Brain microvascular endothelial cell (primary cell): ENCODE measurements around the gene MYMX.

Experiments used
- DNase-seq: peaks from one replicate; pipeline ENCODE4 v3.0.0-alpha.2; 2020
- H3K27ac ChIP-seq: fragments of 250-450 bp; sonication (Bioruptor Pico); 2 replicates; pipeline ENCODE4 v1.5.1; 2020; ENCODE audit warnings: mild to moderate bottlenecking, moderate library complexity
- H3K27me3 ChIP-seq: fragments of 250-450 bp; sonication (Bioruptor Pico); replicated peaks from 2 replicates; pipeline ENCODE4 v1.5.1; 2020; ENCODE audit warnings: mild to moderate bottlenecking
- H3K36me3 ChIP-seq: fragments of 250-450 bp; sonication (Bioruptor Pico); replicated peaks from 2 replicates; pipeline ENCODE4 v1.5.1; 2020; ENCODE audit warnings: mild to moderate bottlenecking
- H3K4me3 ChIP-seq: 2 replicates; pipeline ENCODE4 v1.5.1; 2011; ENCODE audit warnings: low read depth, mild to moderate bottlenecking, control low read depth, low read length, moderate library complexity
- in situ Hi-C: cut with HindIII; loops from 2 replicates; pipeline ENCODE4 v1.10.0; 2017; ENCODE audit warnings: low sequenced_read_pairs, low pct_ligation_motif_present
- TF ChIP-seq, protein P1 (sequence below): IDR thresholded peaks from 2 replicates; pipeline ENCODE4 v1.5.1; 2011; ENCODE audit warnings: low read depth, mild to moderate bottlenecking, moderate library complexity, low read length, control low read depth, inconsistent platforms; ENCODE audit errors: missing control alignments

The MYMX gene

GRCh38 chr6:44203955-44204354, 12.8 kb upstream of the MYMX start:
- Histone ChIP-seq H3K4me3 (no peak overlapping the region), H3K27ac (no peak overlapping the region), H3K27me3 (no peaks in the 10 kb centered on the region), H3K36me3 (no peaks in the 10 kb centered on the region)
- DNase-seq, result no peak
- TF ChIP-seq, protein P1, sequence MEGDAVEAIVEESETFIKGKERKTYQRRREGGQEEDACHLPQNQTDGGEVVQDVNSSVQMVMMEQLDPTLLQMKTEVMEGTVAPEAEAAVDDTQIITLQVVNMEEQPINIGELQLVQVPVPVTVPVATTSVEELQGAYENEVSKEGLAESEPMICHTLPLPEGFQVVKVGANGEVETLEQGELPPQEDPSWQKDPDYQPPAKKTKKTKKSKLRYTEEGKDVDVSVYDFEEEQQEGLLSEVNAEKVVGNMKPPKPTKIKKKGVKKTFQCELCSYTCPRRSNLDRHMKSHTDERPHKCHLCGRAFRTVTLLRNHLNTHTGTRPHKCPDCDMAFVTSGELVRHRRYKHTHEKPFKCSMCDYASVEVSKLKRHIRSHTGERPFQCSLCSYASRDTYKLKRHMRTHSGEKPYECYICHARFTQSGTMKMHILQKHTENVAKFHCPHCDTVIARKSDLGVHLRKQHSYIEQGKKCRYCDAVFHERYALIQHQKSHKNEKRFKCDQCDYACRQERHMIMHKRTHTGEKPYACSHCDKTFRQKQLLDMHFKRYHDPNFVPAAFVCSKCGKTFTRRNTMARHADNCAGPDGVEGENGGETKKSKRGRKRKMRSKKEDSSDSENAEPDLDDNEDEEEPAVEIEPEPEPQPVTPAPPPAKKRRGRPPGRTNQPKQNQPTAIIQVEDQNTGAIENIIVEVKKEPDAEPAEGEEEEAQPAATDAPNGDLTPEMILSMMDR, result no peak
- in situ Hi-C loops, result no loop called here

- no peak for DNase-seq
- Histone ChIP-seq H3K27ac (no peak overlapping the region), H3K27me3 (no peaks in the 10 kb centered on the region), H3K36me3 (no peaks in the 10 kb centered on the region), H3K4me3 (no peak overlapping the region)
- TF ChIP-seq, protein P1, result no peak
- in situ Hi-C loops, result no loop called here
These were observed 8.8 kb upstream of the MYMX start for GRCh38 chr6:44207966-44208365.

DNA sequence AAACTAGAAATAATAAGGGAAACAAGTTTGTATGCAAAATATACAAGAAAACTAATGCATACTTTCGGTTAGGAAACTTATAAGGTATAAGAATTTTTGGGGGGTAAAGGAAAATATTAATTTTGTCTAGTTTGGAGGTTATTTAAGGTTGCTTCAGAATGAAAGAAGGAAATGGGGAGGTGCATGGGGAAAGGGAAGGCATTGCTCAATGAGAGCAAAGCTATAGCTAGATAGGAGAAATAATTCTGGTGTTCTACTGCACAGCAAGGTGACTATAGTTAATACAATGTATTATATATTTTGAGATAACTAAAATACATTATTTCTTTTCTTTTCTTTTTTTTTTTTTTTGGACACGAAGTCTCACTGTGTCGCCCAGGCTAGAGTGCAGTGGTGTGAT, 5.4 kb upstream of the MYMX start:
- in situ Hi-C loops, result no loop called here
- H3K36me3 ChIP-seq, result no peaks in the 10 kb centered on the region
- no peaks in the 10 kb centered on the region for H3K27me3 ChIP-seq
- no peak overlapping the region for H3K4me3 ChIP-seq
- DNase-seq, result no peak
- TF ChIP-seq, protein P1, result no peak
- no peak overlapping the region for H3K27ac ChIP-seq

GRCh38 chr6:44214307-44214706, 2.4 kb upstream of the MYMX start:
- DNase-seq, result no peak
- H3K27me3 ChIP-seq, result no peaks in the 10 kb centered on the region
- H3K36me3 ChIP-seq, result no peaks in the 10 kb centered on the region
- H3K27ac ChIP-seq, result no peak overlapping the region
- no peak overlapping the region for H3K4me3 ChIP-seq
- TF ChIP-seq, protein P1, result no peak
- in situ Hi-C loops, result no loop called here

DNA sequence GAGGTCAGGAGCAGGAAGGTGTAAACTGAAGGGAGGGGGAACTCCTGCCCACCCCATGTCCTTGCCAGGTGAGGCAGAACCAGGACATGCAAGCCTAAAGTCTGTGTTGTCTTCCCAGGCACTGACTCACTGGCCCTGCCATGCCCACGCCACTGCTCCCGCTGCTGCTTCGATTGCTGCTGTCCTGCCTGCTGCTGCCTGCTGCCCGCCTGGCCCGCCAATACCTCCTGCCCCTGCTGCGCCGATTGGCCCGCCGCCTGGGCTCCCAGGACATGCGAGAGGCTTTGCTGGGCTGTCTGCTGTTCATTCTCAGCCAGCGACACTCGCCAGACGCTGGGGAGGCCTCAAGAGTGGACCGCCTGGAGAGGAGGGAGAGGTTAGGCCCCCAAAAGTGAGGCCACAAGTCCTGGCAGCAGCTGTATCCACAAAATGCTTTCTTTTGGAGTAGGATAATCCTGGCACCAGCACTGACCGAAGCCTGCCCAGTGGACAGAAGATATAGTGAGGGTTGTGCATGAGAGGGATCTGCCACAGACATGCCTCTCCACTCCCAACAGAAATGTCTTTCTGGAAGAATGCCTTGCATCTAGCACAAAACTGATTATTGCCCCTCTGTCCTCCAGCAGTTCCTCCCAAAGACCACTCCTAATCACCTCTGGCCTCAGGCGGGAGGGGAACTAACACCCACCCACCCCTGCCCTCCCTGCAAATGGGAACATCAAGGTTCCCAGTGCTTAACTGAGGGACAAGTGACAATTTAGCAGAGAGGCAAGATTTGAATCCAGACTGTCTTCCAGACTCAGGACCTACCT, 812 bp downstream of the MYMX start:
- Histone ChIP-seq H3K27ac (no peak overlapping the region), H3K36me3 (no peaks in the 10 kb centered on the region), H3K4me3 (no peak overlapping the region), H3K27me3 (no peaks in the 10 kb centered on the region)
- TF ChIP-seq, protein P1, result no peak
- peak; percentile 38 for DNase-seq
- in situ Hi-C loops, result no loop called here
